Neuronal stem cell (in vitro differentiated cells): Measurements from ENCODE around the gene ETV5.

Experiments
- DNase-seq: peaks from one replicate; pipeline ENCODE4 v3.0.0-alpha.2; 2013; ENCODE audit warnings: low spot score
- H2AFZ ChIP-seq: one replicate; pipeline ENCODE4 v1.6.1; 2013; ENCODE audit warnings: mild to moderate bottlenecking, low read length, inconsistent platforms
- H2AK5ac ChIP-seq: 2 replicates; pipeline ENCODE4 v1.6.1; 2013; ENCODE audit warnings: low read depth, mild to moderate bottlenecking, inconsistent platforms, low read length, moderate library complexity, mixed read lengths
- H2BK120ac ChIP-seq: 2 replicates; pipeline ENCODE4 v1.6.1; 2013; ENCODE audit warnings: low read depth, mild to moderate bottlenecking, inconsistent platforms, low read length, moderate library complexity, mixed read lengths
- H2BK12ac ChIP-seq: one replicate; pipeline ENCODE4 v1.6.1; 2013; ENCODE audit warnings: low read length, inconsistent platforms
- H2BK15ac ChIP-seq: 2 replicates; pipeline ENCODE4 v1.6.1; 2013; ENCODE audit warnings: mild to moderate bottlenecking, low read length, inconsistent platforms, mixed read lengths
- H2BK5ac ChIP-seq: one replicate; pipeline ENCODE4 v1.6.1; 2013; ENCODE audit warnings: inconsistent platforms, mild to moderate bottlenecking, low read length, moderate library complexity
- H3K14ac ChIP-seq: one replicate; pipeline ENCODE4 v1.6.1; 2013; ENCODE audit warnings: low read length, inconsistent platforms
- H3K18ac ChIP-seq: 2 replicates; pipeline ENCODE4 v1.6.1; 2013; ENCODE audit warnings: low read length, inconsistent platforms
- H3K23ac ChIP-seq: 2 replicates; pipeline ENCODE4 v1.6.1; 2013; ENCODE audit warnings: low read depth, mild to moderate bottlenecking, mixed read lengths, low read length, inconsistent platforms; ENCODE audit not compliant: poor library complexity
- H3K27ac ChIP-seq: replicated peaks from 3 replicates; pipeline ENCODE4 v1.5.1; 2013; ENCODE audit warnings: low read length, inconsistent platforms
- H3K27me3 ChIP-seq, 3 experiments: 2 replicates each; pipeline ENCODE4 v1.6.1; 2013; ENCODE audit warnings: low read length in 3 of 3, mild to moderate bottlenecking in 2 of 3, inconsistent platforms in 1 of 3, low read depth in 1 of 3, mixed read lengths in 1 of 3, moderate library complexity in 1 of 3; ENCODE audit not compliant: control insufficient read depth in 3 of 3, insufficient read depth in 3 of 3
- H3K36me3 ChIP-seq, 2 donors: replicated peaks in 1 of 2; 2 replicates each; pipeline ENCODE4 v1.6.1; 2013; ENCODE audit warnings: low read length in 2 of 2; ENCODE audit not compliant: control insufficient read depth in 2 of 2, insufficient read depth in 2 of 2
- H3K4ac ChIP-seq: 2 replicates; pipeline ENCODE4 v1.6.1; 2013; ENCODE audit warnings: inconsistent platforms, mild to moderate bottlenecking, low read length, moderate library complexity
- H3K4me1 ChIP-seq, 2 donors: 1 replicate in 1 of 2; 2 replicates in 1 of 2; pipeline ENCODE4 v1.6.1; 2013; ENCODE audit warnings: low read length in 2 of 2, low read depth in 1 of 2; ENCODE audit not compliant: control insufficient read depth in 2 of 2, insufficient read depth in 1 of 2
- H3K4me2 ChIP-seq: one replicate; pipeline ENCODE4 v1.6.1; 2013; ENCODE audit warnings: mild to moderate bottlenecking, low read length, inconsistent platforms; ENCODE audit not compliant: insufficient read depth, poor library complexity, severe bottlenecking
- H3K4me3 ChIP-seq, 2 donors: 2 replicates each; pipeline ENCODE4 v1.5.1; 2013; ENCODE audit warnings: low read length in 2 of 2, mild to moderate bottlenecking in 2 of 2, inconsistent platforms in 1 of 2, moderate library complexity in 1 of 2
- H3K79me1 ChIP-seq: one replicate; pipeline ENCODE4 v1.6.1; 2013; ENCODE audit warnings: low read depth, mild to moderate bottlenecking, inconsistent platforms, low read length, moderate library complexity
- H3K9ac ChIP-seq: one replicate; pipeline ENCODE4 v1.6.1; 2013; ENCODE audit warnings: mild to moderate bottlenecking, low read depth, low read length, inconsistent platforms; ENCODE audit not compliant: poor library complexity
- H3K9me3 ChIP-seq, 2 donors: replicated peaks in 1 of 2; 2 replicates each; pipeline versions ENCODE3 to v1.6.1; 2013; ENCODE audit warnings: low read length in 2 of 2, mild to moderate bottlenecking in 2 of 2, inconsistent platforms in 1 of 2, low read depth in 1 of 2, mixed read lengths in 1 of 2, moderate library complexity in 1 of 2; ENCODE audit not compliant: control insufficient read depth in 2 of 2, insufficient read depth in 1 of 2
- H4K8ac ChIP-seq: one replicate; pipeline ENCODE4 v1.6.1; 2013; ENCODE audit warnings: low read depth, mild to moderate bottlenecking, inconsistent platforms, low read length, moderate library complexity
- H4K91ac ChIP-seq: one replicate; pipeline ENCODE4 v1.6.1; 2013; ENCODE audit warnings: low read length, low read depth, mild to moderate bottlenecking, inconsistent platforms; ENCODE audit not compliant: poor library complexity
- WGBS, 2 donors: extraction: QIAGEN DNeasy Blood & Tissue Kit; methylation state at CpG; one replicate each; pipeline ENCODE4 v1.1.7; 2013; ENCODE audit warnings: missing lambda C conversion rate in 2 of 2, mixed read lengths in 1 of 2; ENCODE audit not compliant: insufficient read length in 2 of 2, insufficient replicate concordance in 1 of 2; ENCODE audit errors: extremely low coverage in 2 of 2; 5-methylcytosine and 5-hydroxymethylcytosine counted together

Gene ETV5

GRCh38 chr3:186119499-186119898, 10.6 kb upstream of the ETV5 start:
- H3K79me1 ChIP-seq, result no peaks in the 10 kb centered on the region
- H3K9ac ChIP-seq, result no peak overlapping the region
- no peak overlapping the region for H4K8ac ChIP-seq
- H3K4me1 ChIP-seq, result peaks cover 0 to 13% of the 10 kb centered on the region in 2 donors
- no CpG with 5 or more reads among the region's 4 CpGs for WGBS, 2 donors
- no peaks in the 10 kb centered on the region for H3K36me3 ChIP-seq
- H3K4ac ChIP-seq, result no peak overlapping the region
- no peak overlapping the region for H2BK5ac ChIP-seq
- no peak for DNase-seq
- H2AFZ ChIP-seq, result no peak overlapping the region
- H2BK15ac ChIP-seq, result no peak overlapping the region
- H3K4me3 ChIP-seq, result no peak overlapping the region
- H2BK12ac ChIP-seq, result no peak overlapping the region
- H4K91ac ChIP-seq, result no peak overlapping the region
- H3K14ac ChIP-seq, result no peak overlapping the region
- H3K4me2 ChIP-seq, result no peak overlapping the region
- no peaks in the 10 kb centered on the region for H3K9me3 ChIP-seq
- no peak overlapping the region for H3K23ac ChIP-seq
- no peak overlapping the region for H2BK120ac ChIP-seq
- H2AK5ac ChIP-seq, result no peak overlapping the region
- H3K18ac ChIP-seq, result no peak overlapping the region
- peaks cover 0 to 36% (median 0%) of the 10 kb centered on the region in 3 experiments for H3K27me3 ChIP-seq
- H3K27ac ChIP-seq, result no peak overlapping the region

- H2AFZ ChIP-seq, result no peak overlapping the region
- H3K23ac ChIP-seq, result no peak overlapping the region
- H3K36me3 ChIP-seq, result no peaks in the 10 kb centered on the region
- H2BK12ac ChIP-seq, result no peak overlapping the region
- no peak overlapping the region for H3K14ac ChIP-seq
- H3K27me3 ChIP-seq, result peaks cover 0 to 40% (median 0%) of the 10 kb centered on the region in 3 experiments
- H3K9ac ChIP-seq, result no peak overlapping the region
- no peak overlapping the region for H3K18ac ChIP-seq
- H4K91ac ChIP-seq, result no peak overlapping the region
- H3K9me3 ChIP-seq, result no peaks in the 10 kb centered on the region
- H3K79me1 ChIP-seq, result no peaks in the 10 kb centered on the region
- no peak overlapping the region for H3K4me2 ChIP-seq
- no peak overlapping the region for H2BK5ac ChIP-seq
- H2BK15ac ChIP-seq, result no peak overlapping the region
- no peak overlapping the region for H4K8ac ChIP-seq
- H3K4me3 ChIP-seq, result no peak overlapping the region
- H3K4ac ChIP-seq, result no peak overlapping the region
- H3K4me1 ChIP-seq, result peaks cover 0 to 9% of the 10 kb centered on the region in 2 donors
- H3K27ac ChIP-seq, result no peak overlapping the region
- no CpG with 5 or more reads among the region's 5 CpGs for WGBS, 2 donors
- no peak overlapping the region for H2BK120ac ChIP-seq
- no peak for DNase-seq
- H2AK5ac ChIP-seq, result no peak overlapping the region
These were observed 9.8 kb upstream of the ETV5 start for GRCh38 chr3:186118692-186119091.

GRCh38 chr3:186117521-186118134, 8.7 kb upstream of the ETV5 start:
- Histone ChIP-seq H3K4me3 (no peak overlapping the region), H3K23ac (no peak overlapping the region), H4K91ac (no peak overlapping the region), H2AK5ac (no peak overlapping the region), H2BK12ac (no peak overlapping the region), H2BK120ac (no peak overlapping the region), H3K27me3 (peaks cover 0 to 49% (median 0%) of the 10 kb centered on the region in 3 experiments), H3K4ac (no peak overlapping the region), H2AFZ (no peak overlapping the region), H3K4me1 (peaks cover 0 to 5% of the 10 kb centered on the region in 2 donors), H2BK5ac (no peak overlapping the region), H3K14ac (no peak overlapping the region), H2BK15ac (no peak overlapping the region), H3K18ac (no peak overlapping the region), H3K36me3 (no peaks in the 10 kb centered on the region), H3K4me2 (no peak overlapping the region), H3K79me1 (no peaks in the 10 kb centered on the region), H3K9me3 (no peaks in the 10 kb centered on the region), H3K9ac (no peak overlapping the region), H4K8ac (no peak overlapping the region), H3K27ac (no peak overlapping the region)
- DNase-seq, result no peak
- no CpG with 5 or more reads among the region's 3 CpGs for WGBS, 2 donors

- Histone ChIP-seq H2AK5ac (no peak overlapping the region), H3K4ac (no peak overlapping the region), H3K9me3 (no peaks in the 10 kb centered on the region), H2BK12ac (no peak overlapping the region), H2AFZ (no peak overlapping the region), H3K4me2 (no peak overlapping the region), H3K79me1 (no peaks in the 10 kb centered on the region), H4K8ac (no peak overlapping the region), H2BK5ac (no peak overlapping the region), H2BK120ac (peak overlapping the region; percentile 43), H3K27me3 (peaks cover 0 to 67% (median 8%) of the 10 kb centered on the region in 3 experiments), H3K36me3 (no peaks in the 10 kb centered on the region), H3K23ac (no peak overlapping the region), H4K91ac (peak overlapping the region; percentile 38), H3K14ac (no peak overlapping the region), H3K18ac (peak overlapping the region; percentile 3), H3K27ac (no peak overlapping the region), H3K4me1 (peaks cover 0 to 5% of the 10 kb centered on the region in 2 donors), H3K4me3 (no peak overlapping the region), H3K9ac (no peak overlapping the region), H2BK15ac (peak overlapping the region; percentile 59)
- WGBS, 2 donors, result no CpG with 5 or more reads among the region's 15 CpGs
- no peak for DNase-seq
These were observed 6.5 kb upstream of the ETV5 start for GRCh38 chr3:186115239-186115996.
